ENCODE results near the gene YKT6. TPM values are rescaled to one million over a fixed set of nuclear protein-coding genes. Genes with fewer than 3 reads are reported as not detected.

YKT6 gene
- total and polyA plus RNA-seq, 2 experiments from 2014 or later, result 33.5 to 114 TPM

GRCh38 chr7:44162785-44163395, 37.9 kb upstream of the YKT6 start:
- Mint-ChIP-seq H3K9me3 (peaks cover 6% of the 10 kb centered on the region; the same call in 2 of the 3 replicates), H3K27me3 (ENCODE audit: insufficient read depth, low read depth, poor library complexity) (peaks cover 4% of the 10 kb centered on the region), H3K27ac (no peak overlapping the region), H3K4me1 (peaks cover 10% of the 10 kb centered on the region), H3K36me3 (ENCODE audit: low read depth) (no peaks in the 10 kb centered on the region), H3K4me3 (no peak overlapping the region)
- Histone ChIP-seq H3K4me3 (no peak overlapping the region), H4K20me1 (replicated peaks; ENCODE audit: insufficient read depth) (no peaks in the 10 kb centered on the region), H3K27ac (ENCODE audit: low read depth) (no peak overlapping the region), H3K4me1 (ENCODE audit: insufficient read depth) (no peaks in the 10 kb centered on the region), H3K79me2 (replicated peaks; ENCODE audit: insufficient read depth) (no peaks in the 10 kb centered on the region), H2AFZ (0 out of 2 replicates have a peak overlapping the region, but pooled peaks have one; percentile 67), H3K36me3 (ENCODE audit: insufficient read depth) (no peaks in the 10 kb centered on the region), H3K27me3 (ENCODE audit: insufficient read depth) (no peaks in the 10 kb centered on the region), H3F3A (replicated peaks; ENCODE audit: low read depth) (no peaks in the 10 kb centered on the region), H3K9me2 (ENCODE audit: insufficient read depth) (no peaks in the 10 kb centered on the region), H3K4me2 (no peak overlapping the region)
- no peak for DNase-seq (ENCODE audit: low spot score)
- TF ChIP-seq STAT1 (IDR thresholded peaks at IDR 0.05; ENCODE audit: unreplicated experiment) (no peak), ZNF462 (CRISPR knock-in tag; IDR thresholded peaks at IDR 0.05) (no peak), REST (IDR thresholded peaks at IDR 0.05; ENCODE audit: unreplicated experiment) (no peak), EZH2 (IDR thresholded peaks at IDR 0.05; ENCODE audit: low read depth, unreplicated experiment) (no peak), POLR2AphosphoS5 (IDR thresholded peaks at IDR 0.05; ENCODE audit: low read depth) (no peak)
- peak; percentile 28; the same call in 1 of the 3 replicates for ATAC-seq
